SK-N-SH (cell line): ENCODE data around the gene HMG20A. TPM values are rescaled to one million over a fixed set of nuclear protein-coding genes. Genes with fewer than 3 reads are reported as not detected.

Experiments used
- CTCF ChIA-PET: fragments of 300-600, 350-600 bp; formaldehyde crosslinking; extraction: SDS; loops from one replicate; lab custom pipeline; 2021; lab: Yijun Ruan, JAX
- POLR2A ChIA-PET: fragments of 350-600 bp; sonication (Branson Sonifier 250); formaldehyde crosslinking; extraction: SDS; loops from one replicate; lab custom pipeline; 2020; ENCODE audit warnings: antibody characterized with exemption, inconsistent platforms; lab: Yijun Ruan, JAX
- DNase-seq: peaks from one replicate; pipeline ENCODE4 v3.0.0; 2012
- H2AFZ ChIP-seq: fragments of 200-600 bp; sonication (generic); 2 replicates; pipeline ENCODE4 v1.8.1; 2016; ENCODE audit warnings: antibody characterized with exemption, mild to moderate bottlenecking, low read depth
- H3F3A ChIP-seq: fragments of 200-600 bp; sonication (generic); replicated peaks from 2 replicates; pipeline ENCODE3; 2016; ENCODE audit warnings: antibody characterized with exemption, mild to moderate bottlenecking; ENCODE audit not compliant: insufficient read depth
- H3K27ac ChIP-seq, 2 experiments: fragments of 200-500 bp in 1 of 2; fragments of 200-600 bp in 1 of 2; sonication (Bioruptor generic) in 1 of 2; sonication (generic), shearing (Covaris generic) in 1 of 2; 2 replicates each; pipeline versions ENCODE4 v1.5.1 to v1.6.1; 2014 to 2016; ENCODE audit warnings: low read depth in 2 of 2, inconsistent platforms in 1 of 2, low read length in 1 of 2, mild to moderate bottlenecking in 1 of 2, mixed read lengths in 1 of 2
- H3K27me3 ChIP-seq: fragments of 200-600 bp; sonication (generic), shearing (Covaris generic); 2 replicates; pipeline ENCODE4 v1.6.1; 2016; ENCODE audit warnings: mixed run types; ENCODE audit not compliant: insufficient read depth
- H3K36me3 ChIP-seq, 2 experiments: fragments of 200-500 bp in 1 of 2; fragments of 200-600 bp in 1 of 2; sonication (Bioruptor generic) in 1 of 2; sonication (generic) in 1 of 2; replicated peaks in 1 of 2; 2 replicates each; pipeline versions ENCODE3 to v1.5.1; 2014 to 2016; ENCODE audit warnings: low read length in 1 of 2, mild to moderate bottlenecking in 1 of 2; ENCODE audit not compliant: insufficient read depth in 2 of 2, control insufficient read depth in 1 of 2
- H3K4me1 ChIP-seq, 2 experiments: fragments of 200-500 bp in 1 of 2; fragments of 200-600 bp in 1 of 2; sonication (Bioruptor generic) in 1 of 2; sonication (generic), shearing (Covaris generic) in 1 of 2; 2 replicates each; pipeline versions ENCODE4 v1.5.1 to v1.6.1; 2014 to 2016; ENCODE audit warnings: low read depth in 1 of 2, low read length in 1 of 2, mixed run types in 1 of 2; ENCODE audit not compliant: insufficient read depth in 2 of 2, control insufficient read depth in 1 of 2
- H3K4me2 ChIP-seq: fragments of 200-600 bp; sonication (generic), shearing (Covaris generic); 2 replicates; pipeline ENCODE4 v1.6.1; 2017; ENCODE audit warnings: mixed run types
- H3K4me3 ChIP-seq, 2 experiments: fragments of 200-500 bp in 1 of 2; fragments of 200-600 bp in 1 of 2; sonication (Bioruptor generic) in 1 of 2; sonication (generic), shearing (Covaris generic) in 1 of 2; 2 replicates each; pipeline versions ENCODE4 v1.5.1 to v1.8.1; 2014 to 2016; ENCODE audit warnings: low read depth in 2 of 2, inconsistent platforms in 1 of 2, low read length in 1 of 2, mild to moderate bottlenecking in 1 of 2, mixed read lengths in 1 of 2, moderate library complexity in 1 of 2
- H3K79me2 ChIP-seq: fragments of 200-600 bp; sonication (generic); 2 replicates; pipeline ENCODE4 v1.8.1; 2017; ENCODE audit warnings: mild to moderate bottlenecking; ENCODE audit not compliant: insufficient read depth
- H3K9ac ChIP-seq: fragments of 200-600 bp; sonication (generic); 2 replicates; pipeline ENCODE4 v1.6.1; 2017; ENCODE audit warnings: mixed run types
- H3K9me2 ChIP-seq: fragments of 200-600 bp; sonication (generic); 2 replicates; pipeline ENCODE4 v1.6.1; 2017; ENCODE audit warnings: mixed run types
- H3K9me3 ChIP-seq: fragments of 200-600 bp; sonication (generic); 2 replicates; pipeline ENCODE4 v1.6.1; 2017; ENCODE audit warnings: mixed run types, mild to moderate bottlenecking, moderate library complexity
- H4K20me1 ChIP-seq: fragments of 200-600 bp; sonication (generic); 2 replicates; pipeline ENCODE4 v1.6.1; 2017; ENCODE audit warnings: mild to moderate bottlenecking, mixed run types; ENCODE audit not compliant: insufficient read depth
- CHD2 ChIP-seq: fragments of 150-350 bp; IDR thresholded peaks from 2 replicates; pipeline ENCODE4 v1.6.1; 2018; ENCODE audit warnings: low read length; ENCODE audit not compliant: partially characterized antibody
- CTCF ChIP-seq: fragments of 200-600 bp; sonication (generic); IDR thresholded peaks from 2 replicates; pipeline ENCODE4 v1.6.1; 2017; ENCODE audit warnings: antibody characterized with exemption, mild to moderate bottlenecking, moderate library complexity
- EZH2phosphoT487 ChIP-seq: fragments of 200-600 bp; sonication (generic); IDR thresholded peaks from 2 replicates; pipeline ENCODE4 v1.6.1; 2017; ENCODE audit warnings: low read depth, mixed run types, mild to moderate bottlenecking, antibody characterized with exemption, moderate library complexity, borderline replicate concordance
- GABPA ChIP-seq: IDR thresholded peaks from 2 replicates; pipeline ENCODE4 v1.4.0; 2012; ENCODE audit warnings: low read depth, mild to moderate bottlenecking
- GATA2 ChIP-seq: sonication (generic); formaldehyde crosslinking; IDR thresholded peaks from 2 replicates; pipeline ENCODE4 v1.5.0; 2020; ENCODE audit warnings: mild to moderate bottlenecking, missing genetic modification reagents
- JUND ChIP-seq: IDR thresholded peaks from 2 replicates; pipeline ENCODE4 v1.4.0; 2012
- NFIC ChIP-seq: IDR thresholded peaks from 2 replicates; pipeline ENCODE4 v1.4.0; 2012; ENCODE audit warnings: borderline replicate concordance
- RAD21 ChIP-seq: IDR thresholded peaks from 2 replicates; pipeline ENCODE4 v1.6.1; 2012; ENCODE audit warnings: mild to moderate bottlenecking, low read length
- REST ChIP-seq: IDR thresholded peaks from 2 replicates; pipeline ENCODE4 v1.6.1; 2012; ENCODE audit warnings: mild to moderate bottlenecking, low read depth, low read length, moderate library complexity
- RFX5 ChIP-seq: IDR thresholded peaks from 2 replicates; pipeline ENCODE4 v1.6.1; 2012; ENCODE audit warnings: mild to moderate bottlenecking, improper control_type of control experiment, low read length
- SIN3A ChIP-seq: IDR thresholded peaks from 2 replicates; pipeline ENCODE4 v1.6.1; 2012; ENCODE audit warnings: low read depth, mild to moderate bottlenecking, low read length, moderate library complexity, borderline replicate concordance
- SMC3 ChIP-seq: IDR thresholded peaks from 2 replicates; pipeline ENCODE4 v1.6.1; 2012; ENCODE audit warnings: low read depth, low read length, improper control_type of control experiment
- TCF12 ChIP-seq: IDR thresholded peaks from 2 replicates; pipeline ENCODE4 v1.4.0; 2012
- WGBS: methylation state at CpG from one replicate; pipeline ENCODE4 v1.1.6; 2017; ENCODE audit warnings: low lambda C conversion rate; 5-methylcytosine and 5-hydroxymethylcytosine counted together
- polyA plus RNA-seq, 3 experiments: library from polyadenylated mRNA; depleted of rRNA; stranded (reverse); fragments of >200 nt; gene quantifications; 2 replicates each; pipeline ENCODE4 v1.2.3, GENCODE V29; 2012
- TF ChIP-seq, protein P1 (sequence below): fragments of 150-350 bp; IDR thresholded peaks from 2 replicates; pipeline ENCODE4 v1.6.1; 2017; ENCODE audit warnings: antibody characterized with exemption, low read length, low read depth, borderline replicate concordance

Gene HMG20A
- polyA plus RNA-seq, 1 of the 3 experiments (the other 2 are of a cell fraction): 27.7 TPM

DNA sequence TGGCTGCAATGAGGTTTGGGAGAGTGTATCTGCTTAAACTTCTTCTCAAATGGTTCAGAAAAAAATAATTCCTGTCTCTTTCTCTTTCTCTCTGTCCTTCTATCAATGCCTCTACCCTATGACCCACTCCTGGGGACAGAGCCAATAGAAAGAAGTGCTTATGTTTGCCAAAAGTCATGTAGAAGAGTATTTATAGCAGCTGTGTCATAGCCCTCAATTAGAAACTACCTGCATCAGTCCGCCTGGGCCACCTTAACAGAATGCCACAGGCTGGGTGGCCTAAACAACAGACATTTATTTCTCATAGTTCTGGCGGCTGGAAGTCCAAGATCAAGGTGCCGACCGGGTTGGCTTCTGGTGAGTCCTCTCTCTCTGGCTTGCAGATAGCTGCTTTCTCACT is 92.5 kb downstream of the HMG20A start (continued):
- TF ChIP-seq, protein P1, sequence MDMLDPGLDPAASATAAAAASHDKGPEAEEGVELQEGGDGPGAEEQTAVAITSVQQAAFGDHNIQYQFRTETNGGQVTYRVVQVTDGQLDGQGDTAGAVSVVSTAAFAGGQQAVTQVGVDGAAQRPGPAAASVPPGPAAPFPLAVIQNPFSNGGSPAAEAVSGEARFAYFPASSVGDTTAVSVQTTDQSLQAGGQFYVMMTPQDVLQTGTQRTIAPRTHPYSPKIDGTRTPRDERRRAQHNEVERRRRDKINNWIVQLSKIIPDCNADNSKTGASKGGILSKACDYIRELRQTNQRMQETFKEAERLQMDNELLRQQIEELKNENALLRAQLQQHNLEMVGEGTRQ: no peak
- no peak for TF ChIP-seq JUND
- TF ChIP-seq, all 33 proteins: peak for 0

- H4K20me1 ChIP-seq: no peaks in the 10 kb centered on the region
- CTCF ChIA-PET: interaction anchor here (2.3 kb wide), 1 partner anchor 28 kb away, joined by 8 read pairs; no protein-coding TSS in a partner anchor
- H3K27ac ChIP-seq: no peak overlapping the region
- no peaks in the 10 kb centered on the region for H3K9me2 ChIP-seq
- TF ChIP-seq CHD2 (no peak), EZH2phosphoT487 (no peak), RFX5 (no peak), SIN3A (no peak), GATA2 (no peak), NFIC (no peak), RAD21 (no peak), REST (no peak)
- no peak overlapping the region for H3K4me3 ChIP-seq
- no peaks in the 10 kb centered on the region for H3K4me1 ChIP-seq
- WGBS: 83% methylated on average over 11 of the region's 11 CpGs
- H3K36me3 ChIP-seq: no peaks in the 10 kb centered on the region
- no peak overlapping the region for H3K9ac ChIP-seq
- POLR2A ChIA-PET: no interaction called here
- no peaks in the 10 kb centered on the region for H3K27me3 ChIP-seq
- no peak overlapping the region for H3K4me2 ChIP-seq
- H2AFZ ChIP-seq: no peak overlapping the region
- no peaks in the 10 kb centered on the region for H3F3A ChIP-seq
- no peaks in the 10 kb centered on the region for H3K79me2 ChIP-seq
- no peak for DNase-seq
- H3K9me3 ChIP-seq: 0 out of 2 replicates have a peak, but pooled peaks cover 3% of the 10 kb centered on the region
Measured at GRCh38 chr15:77514641-77515402, 94.1 kb downstream of the HMG20A start.

DNA sequence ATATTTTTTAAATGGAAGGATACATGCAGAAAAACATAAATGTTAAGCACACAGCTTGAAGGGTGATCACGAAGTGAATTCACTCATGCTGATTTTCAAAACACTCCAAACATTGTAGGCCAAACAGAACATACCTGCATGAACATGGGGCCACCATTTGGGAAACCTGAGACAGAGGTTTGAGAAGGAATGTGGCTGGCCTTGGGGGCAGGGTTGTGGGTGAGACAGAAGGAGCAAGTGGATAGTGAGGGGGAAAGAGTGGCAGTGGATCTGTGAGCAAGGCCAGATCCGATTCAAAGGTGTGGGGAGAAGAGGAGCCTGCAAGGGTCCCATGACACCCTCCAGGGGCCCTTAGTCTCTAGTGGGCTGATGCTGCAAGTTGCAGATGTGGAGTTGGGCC is 94.9 kb downstream of the HMG20A start:
- Histone ChIP-seq H3K4me3 (no peak overlapping the region), H4K20me1 (no peaks in the 10 kb centered on the region), H3K4me1 (no peaks in the 10 kb centered on the region), H3K9me2 (no peaks in the 10 kb centered on the region), H3K27me3 (no peaks in the 10 kb centered on the region), H3K9ac (no peak overlapping the region), H3F3A (no peaks in the 10 kb centered on the region), H3K9me3 (0 out of 2 replicates have a peak, but pooled peaks cover 3% of the 10 kb centered on the region), H2AFZ (no peak overlapping the region), H3K79me2 (no peaks in the 10 kb centered on the region), H3K36me3 (no peaks in the 10 kb centered on the region), H3K27ac (no peak overlapping the region), H3K4me2 (no peak overlapping the region)
- ChIA-PET POLR2A (no interaction called here), CTCF (no interaction called here)
- no peak for DNase-seq
- 90% methylated on average over 2 of the region's 2 CpGs for WGBS
- no peak for TF ChIP-seq JUND
- TF ChIP-seq SMC3: no peak
- no peak for TF ChIP-seq TCF12
- no peak for TF ChIP-seq RFX5
- TF ChIP-seq REST: no peak
- TF ChIP-seq GABPA: no peak
- no peak for TF ChIP-seq RAD21
- no peak for TF ChIP-seq CTCF
